GM21786 (cell line): ENCODE data around the gene UAP1L1.
"Not testable (repeated sequence)": the region's sequence is repeated elsewhere in the genome, so short reads cannot be mapped to it uniquely, and the experiment has no call there.

ENCODE experiments used
- ATAC-seq: cut with Tn5 transposase; IDR thresholded peaks from one replicate; pipeline ENCODE4 v1.9.1; 2021; ENCODE audit not compliant: unreplicated experiment

UAP1L1 gene, protein sequence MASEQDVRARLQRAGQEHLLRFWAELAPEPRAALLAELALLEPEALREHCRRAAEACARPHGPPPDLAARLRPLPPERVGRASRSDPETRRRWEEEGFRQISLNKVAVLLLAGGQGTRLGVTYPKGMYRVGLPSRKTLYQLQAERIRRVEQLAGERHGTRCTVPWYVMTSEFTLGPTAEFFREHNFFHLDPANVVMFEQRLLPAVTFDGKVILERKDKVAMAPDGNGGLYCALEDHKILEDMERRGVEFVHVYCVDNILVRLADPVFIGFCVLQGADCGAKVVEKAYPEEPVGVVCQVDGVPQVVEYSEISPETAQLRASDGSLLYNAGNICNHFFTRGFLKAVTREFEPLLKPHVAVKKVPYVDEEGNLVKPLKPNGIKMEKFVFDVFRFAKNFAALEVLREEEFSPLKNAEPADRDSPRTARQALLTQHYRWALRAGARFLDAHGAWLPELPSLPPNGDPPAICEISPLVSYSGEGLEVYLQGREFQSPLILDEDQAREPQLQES

GRCh38 chr9:137077010-137077747 lies at the start of gene UAP1L1:
TSS of gene UAP1L1 (plus strand) at chr9:137077517. CDS start at chr9:137077533, 16 bp downstream.
- ATAC-seq: peak; percentile 50

DNA sequence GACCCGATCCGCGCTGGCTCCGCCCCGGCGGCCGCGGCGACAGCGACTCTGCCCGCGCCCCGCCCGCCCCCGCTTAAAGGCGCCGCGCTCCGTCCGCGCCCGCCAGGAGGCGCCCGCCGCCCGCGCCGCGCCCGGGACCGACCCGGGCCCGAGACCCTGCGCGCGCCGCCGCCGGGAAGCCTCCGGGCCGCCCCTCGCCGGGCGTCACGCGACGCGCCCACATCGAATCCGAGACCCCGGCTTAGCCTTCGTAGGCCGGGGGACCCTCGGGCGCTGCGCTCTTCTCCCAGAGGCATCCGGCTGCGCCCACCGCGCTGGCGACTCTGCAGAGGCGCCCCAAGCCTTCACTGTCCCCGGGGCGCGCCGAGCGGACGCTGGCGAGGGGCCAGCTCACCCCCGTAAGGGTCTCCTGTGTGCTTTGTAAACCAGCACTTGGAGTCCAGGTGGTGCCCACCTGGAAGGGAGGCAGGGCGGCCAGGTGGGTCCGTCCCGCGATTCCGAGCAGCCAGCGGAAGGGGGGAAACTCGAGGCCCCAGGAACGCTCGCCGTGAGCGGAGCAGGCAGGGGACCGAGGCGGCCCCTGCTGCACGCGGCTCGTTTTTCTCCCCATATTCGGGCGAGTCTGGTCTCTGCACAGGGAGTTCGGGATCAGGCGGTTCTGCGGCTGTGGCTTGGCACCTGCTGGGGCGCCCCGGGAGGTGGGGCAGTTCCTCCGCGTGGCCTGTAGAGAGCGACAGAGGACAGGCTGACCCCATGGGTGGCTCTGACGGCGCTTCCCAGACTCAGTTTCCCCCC lies 48.9 kb upstream of the UAP1L1 start:
- no peak for ATAC-seq

- peak; percentile 45 for ATAC-seq
Measured at GRCh38 chr9:137029058-137029936, 48.0 kb upstream of the UAP1L1 start.

DNA sequence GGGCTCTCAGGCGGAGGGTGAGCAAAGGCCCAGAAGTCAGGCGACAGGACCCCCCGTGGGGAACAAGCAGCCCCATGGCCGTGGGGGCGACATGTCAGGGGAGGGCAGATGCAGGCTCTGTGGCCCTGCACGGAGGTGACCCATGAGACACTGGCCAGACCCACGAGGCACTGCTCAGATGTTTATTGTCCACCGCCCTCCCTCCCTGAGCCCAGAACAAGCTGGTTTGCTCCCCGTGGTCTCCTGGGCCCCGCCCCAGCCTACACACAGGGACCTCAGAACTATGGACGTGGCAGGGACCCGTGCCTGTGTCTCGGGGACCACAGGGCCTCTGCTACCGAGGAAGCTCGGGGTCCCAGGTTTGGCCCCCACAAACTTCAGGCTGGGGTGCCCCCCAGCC lies 47.3 kb upstream of the UAP1L1 start:
- ATAC-seq: no peak

GRCh38 chr9:137030538-137031527 lies 46.5 kb upstream of the UAP1L1 start:
- ATAC-seq: no peak

- no peak for ATAC-seq
Measured at GRCh38 chr9:137031904-137032640, 45.2 kb upstream of the UAP1L1 start, which contains the start of gene FUT7. TSS of gene FUT7 (minus strand) at chr9:137032088. CDS start at chr9:137031991, 97 bp downstream.

DNA sequence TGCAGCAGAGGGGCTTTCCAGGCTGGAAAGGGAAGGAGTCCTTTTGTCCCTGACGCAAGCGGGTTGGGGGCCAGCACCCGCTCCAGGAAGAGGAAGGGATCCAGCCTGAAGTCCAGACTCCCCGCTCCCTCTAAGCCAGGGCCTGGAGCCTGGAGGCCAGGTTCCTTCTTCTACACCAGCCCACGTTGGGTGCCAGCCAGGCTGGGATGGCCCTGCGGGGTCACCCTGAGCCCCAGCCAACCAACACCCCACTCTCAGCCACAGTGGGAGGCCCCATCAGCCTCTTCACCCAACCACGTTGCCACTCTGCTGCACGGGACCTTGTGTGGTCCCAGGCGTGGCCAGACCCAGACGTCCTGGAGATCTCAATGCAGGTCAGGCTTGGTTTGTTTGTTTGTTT lies 44.5 kb upstream of the UAP1L1 start:
- ATAC-seq: no peak

- ATAC-seq: not testable (repeated sequence)
Measured at GRCh38 chr9:137033481-137033880, 43.8 kb upstream of the UAP1L1 start.

DNA sequence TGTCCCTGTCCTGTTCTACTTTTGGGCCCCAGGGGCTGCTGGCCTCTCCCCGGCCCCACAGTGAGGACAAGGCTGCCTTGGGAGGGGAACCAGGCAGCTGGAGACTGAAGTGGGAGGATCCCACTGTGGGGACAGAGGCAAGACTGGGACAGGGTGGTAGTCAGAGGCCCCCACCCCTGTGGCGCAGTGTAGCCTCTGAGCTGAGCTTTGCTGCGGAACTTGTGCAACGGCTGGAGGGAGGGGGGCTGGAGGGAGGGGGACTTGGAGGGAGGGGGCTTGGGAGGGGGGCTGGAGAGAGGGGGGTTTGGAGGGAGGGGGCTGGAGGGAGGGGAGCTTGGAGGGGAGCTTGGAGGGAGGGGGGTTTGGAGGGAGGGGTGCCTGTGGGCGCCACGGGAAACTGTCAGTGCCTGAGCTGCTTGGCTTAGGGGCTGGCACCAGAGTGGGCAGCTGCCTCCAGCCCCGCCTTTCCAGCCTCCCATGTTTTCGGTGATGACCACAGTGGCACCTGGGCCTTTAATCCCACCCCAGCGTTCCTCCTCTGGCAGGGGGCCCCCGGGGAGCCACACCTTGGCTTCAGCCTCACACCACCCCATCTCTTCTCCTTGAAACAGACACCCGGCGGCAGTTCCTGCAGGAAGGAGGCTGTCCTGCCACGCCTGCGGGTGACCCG lies 43.1 kb upstream of the UAP1L1 start:
- no peak for ATAC-seq

DNA sequence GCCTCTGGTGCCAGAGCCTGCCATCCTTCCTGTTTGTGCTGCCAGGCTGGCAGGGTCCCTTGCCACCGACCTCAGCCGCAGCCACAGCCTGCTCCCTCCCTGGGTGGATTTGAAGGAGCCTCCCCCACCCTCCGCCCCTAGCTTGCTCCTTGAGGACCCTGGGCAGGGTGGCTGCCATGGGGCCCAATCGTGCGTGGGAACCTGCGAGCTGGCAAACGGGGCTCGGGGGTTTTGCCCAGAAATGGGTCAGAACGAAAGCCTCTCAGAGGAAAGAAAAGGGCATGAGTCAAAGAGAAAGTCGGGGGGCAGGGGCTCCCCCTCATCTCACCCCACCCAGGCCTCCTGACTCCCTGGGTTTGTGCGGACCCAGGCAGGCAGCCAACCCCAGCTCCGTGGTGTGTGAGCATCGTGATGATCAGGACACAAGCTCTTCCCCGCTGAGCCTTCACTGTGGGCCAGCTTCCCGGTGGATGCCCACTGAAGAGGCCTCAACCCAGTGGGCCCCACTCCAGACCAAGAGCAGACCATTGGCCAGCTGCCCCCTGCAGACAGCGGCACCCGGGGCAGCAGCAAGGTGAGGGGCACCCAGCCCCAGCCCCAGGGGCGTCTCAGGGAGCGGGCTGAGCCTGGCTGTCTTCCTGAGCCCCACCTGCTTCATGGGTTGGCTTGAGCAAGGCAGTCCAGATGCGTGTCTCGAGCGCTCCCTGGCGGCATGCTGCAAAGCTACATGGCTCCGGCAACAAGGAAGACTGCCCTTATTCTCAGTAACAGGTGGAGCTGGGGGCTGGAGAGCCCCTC lies 42.4 kb upstream of the UAP1L1 start:
- ATAC-seq: no peak

- no peak for ATAC-seq
Measured at GRCh38 chr9:137035507-137035834, 41.8 kb upstream of the UAP1L1 start.

- ATAC-seq: no peak
Measured at GRCh38 chr9:137035937-137036336, 41.4 kb upstream of the UAP1L1 start.

DNA sequence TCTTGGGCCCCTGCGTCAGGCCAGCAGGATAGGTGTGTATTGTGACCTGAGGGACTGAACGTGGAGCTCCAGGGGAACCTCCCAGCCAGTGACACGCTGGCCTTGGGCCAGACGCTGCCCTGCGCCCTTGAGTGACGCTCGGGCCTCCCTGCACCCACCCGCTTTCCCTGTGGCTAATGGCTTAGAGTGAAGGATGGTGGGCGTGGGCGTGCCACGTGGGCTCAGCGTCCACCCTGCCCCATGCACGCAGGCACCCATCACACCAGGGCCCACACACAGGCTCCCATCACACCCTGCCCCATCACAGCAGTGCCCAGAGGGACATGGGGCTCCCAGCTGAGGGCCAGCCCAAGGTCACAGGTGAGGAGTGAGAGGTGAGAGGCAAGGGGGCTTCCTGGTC lies 40.3 kb upstream of the UAP1L1 start:
- ATAC-seq: no peak

GRCh38 chr9:137037483-137037882 lies 39.8 kb upstream of the UAP1L1 start:
- no peak for ATAC-seq

GRCh38 chr9:137038916-137039315 lies 38.4 kb upstream of the UAP1L1 start:
- no peak for ATAC-seq

- no peak for ATAC-seq
Measured at GRCh38 chr9:137039611-137040366, 37.5 kb upstream of the UAP1L1 start.
